ENCODE results near the gene GALNT9. TPM values are rescaled to one million over a fixed set of nuclear protein-coding genes. Genes with fewer than 3 reads are reported as not detected.
A peak's percentile ranks its signal among the peaks of the same experiment; 100 is the strongest.
"Not testable (repeated sequence)": the region's sequence is repeated elsewhere in the genome, so short reads cannot be mapped to it uniquely, and the experiment has no call there.

The GALNT9 gene
- total RNA-seq, 1 donor from 2014 or later, result not detected

DNA sequence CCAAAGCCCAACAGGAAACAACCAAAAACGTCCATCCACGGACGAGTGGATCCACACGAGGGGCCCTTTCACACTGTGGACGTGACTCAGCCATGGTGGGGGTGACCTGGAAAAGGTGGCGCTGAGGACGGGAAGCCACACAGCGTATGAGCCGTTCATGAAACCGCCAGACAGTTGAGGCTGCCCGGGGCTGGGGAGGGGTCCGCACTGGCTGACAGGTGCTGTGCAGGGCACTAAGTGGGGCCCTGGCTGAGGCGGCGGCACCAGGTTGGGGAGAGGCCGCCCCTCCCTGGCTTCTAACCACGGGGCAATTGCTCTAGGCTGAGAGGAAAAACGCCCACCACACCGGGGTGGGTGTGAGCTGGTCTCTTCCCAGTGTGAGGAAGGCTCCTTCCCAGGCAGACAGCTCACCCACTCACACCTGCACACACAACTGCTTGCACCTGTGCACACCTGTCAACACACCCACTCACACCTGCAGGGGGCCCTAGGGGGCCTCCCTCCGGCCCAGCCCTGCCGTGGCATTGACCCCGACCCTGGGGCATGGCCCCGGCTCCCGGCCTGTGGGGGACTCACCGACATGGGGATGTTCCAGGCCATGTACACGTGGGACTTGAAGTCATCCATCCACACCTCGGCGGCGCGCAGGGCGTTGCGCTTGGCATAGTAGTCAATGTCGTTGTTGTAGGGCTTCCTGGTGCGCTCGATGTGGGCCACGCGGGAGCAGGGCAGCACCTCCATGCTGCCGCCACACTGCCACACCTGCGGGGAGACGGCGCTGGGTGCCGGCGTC lies 126.3 kb downstream of the GALNT9 start:
- intact Hi-C loops (cut with DNase I), result no loop called here
- ATAC-seq, result no peak

DNA sequence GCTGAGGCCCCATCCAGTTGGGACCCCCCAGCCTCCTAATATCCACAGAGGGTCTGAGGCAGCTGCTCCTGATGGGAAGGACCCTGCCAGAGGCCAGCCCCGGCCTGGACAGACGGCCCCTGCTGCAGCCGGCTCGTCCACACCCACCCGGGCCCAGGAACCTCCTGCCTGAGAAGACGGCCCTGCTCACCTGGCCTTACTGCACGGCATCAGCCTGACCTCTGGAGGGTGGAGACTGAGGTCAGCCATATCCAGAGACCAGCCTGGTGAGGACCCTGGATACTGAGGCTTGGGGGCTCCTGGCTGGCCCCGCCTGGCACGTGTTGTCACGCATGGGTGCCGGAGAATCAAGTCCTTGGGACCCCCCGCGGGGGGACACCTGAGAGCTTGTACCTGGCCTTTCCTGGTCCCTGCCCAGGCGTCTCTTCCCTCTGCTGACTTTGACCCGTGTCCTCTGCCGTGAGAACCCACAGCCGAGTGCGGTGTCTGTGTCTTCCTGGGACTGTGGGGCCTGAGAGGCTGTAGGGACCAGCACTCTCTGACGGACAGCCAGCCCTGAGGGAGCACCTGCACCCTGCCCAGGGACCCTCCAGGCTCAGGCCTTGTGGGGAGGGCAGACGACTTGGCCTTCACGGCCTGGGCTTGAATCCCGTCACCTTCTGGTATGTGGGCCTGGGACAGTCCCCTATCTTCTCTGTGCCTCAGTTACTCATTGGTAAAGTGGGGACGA lies 127.8 kb downstream of the GALNT9 start:
- intact Hi-C loops (cut with DNase I), result no loop called here
- no peak for DNase-seq (ENCODE audit: low spot score)
- no peak for ATAC-seq

More for the DNA sequence above, 126.3 kb downstream of the GALNT9 start:
- no peak for DNase-seq (ENCODE audit: low spot score)

DNA sequence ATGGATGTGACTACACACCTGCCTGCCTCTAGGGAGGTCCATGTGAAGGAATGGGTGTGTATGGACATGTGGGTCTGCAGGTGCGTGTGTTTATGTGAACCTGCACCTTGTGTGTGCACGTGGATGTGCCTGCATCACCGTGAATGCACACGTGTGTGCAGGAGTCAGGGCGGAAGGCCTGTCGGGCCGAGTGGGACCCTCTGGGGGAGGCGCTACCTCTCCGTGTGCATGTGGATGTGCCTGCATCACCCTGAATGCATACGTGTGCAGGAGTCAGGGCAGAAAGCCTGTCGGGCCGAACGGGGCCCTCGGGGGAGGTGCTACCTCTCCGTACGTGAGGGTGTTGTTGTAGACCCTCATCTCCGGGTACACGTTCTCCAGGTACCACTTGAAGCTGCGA lies 128.6 kb downstream of the GALNT9 start:
- intact Hi-C loops (cut with DNase I), result no loop called here
- ATAC-seq, result no peak
- DNase-seq (ENCODE audit: low spot score), result no peak

- DNase-seq (ENCODE audit: low spot score) (no peak), ATAC-seq (no peak)
- intact Hi-C loops (cut with DNase I), result no loop called here
Observed at GRCh38 chr12:132199526-132200319, 129.7 kb downstream of the GALNT9 start.

GRCh38 chr12:132199101-132199500 lies 130.3 kb downstream of the GALNT9 start:
- ATAC-seq (no peak), DNase-seq (ENCODE audit: low spot score) (no peak)
- intact Hi-C loops (cut with DNase I), result no loop called here

DNA sequence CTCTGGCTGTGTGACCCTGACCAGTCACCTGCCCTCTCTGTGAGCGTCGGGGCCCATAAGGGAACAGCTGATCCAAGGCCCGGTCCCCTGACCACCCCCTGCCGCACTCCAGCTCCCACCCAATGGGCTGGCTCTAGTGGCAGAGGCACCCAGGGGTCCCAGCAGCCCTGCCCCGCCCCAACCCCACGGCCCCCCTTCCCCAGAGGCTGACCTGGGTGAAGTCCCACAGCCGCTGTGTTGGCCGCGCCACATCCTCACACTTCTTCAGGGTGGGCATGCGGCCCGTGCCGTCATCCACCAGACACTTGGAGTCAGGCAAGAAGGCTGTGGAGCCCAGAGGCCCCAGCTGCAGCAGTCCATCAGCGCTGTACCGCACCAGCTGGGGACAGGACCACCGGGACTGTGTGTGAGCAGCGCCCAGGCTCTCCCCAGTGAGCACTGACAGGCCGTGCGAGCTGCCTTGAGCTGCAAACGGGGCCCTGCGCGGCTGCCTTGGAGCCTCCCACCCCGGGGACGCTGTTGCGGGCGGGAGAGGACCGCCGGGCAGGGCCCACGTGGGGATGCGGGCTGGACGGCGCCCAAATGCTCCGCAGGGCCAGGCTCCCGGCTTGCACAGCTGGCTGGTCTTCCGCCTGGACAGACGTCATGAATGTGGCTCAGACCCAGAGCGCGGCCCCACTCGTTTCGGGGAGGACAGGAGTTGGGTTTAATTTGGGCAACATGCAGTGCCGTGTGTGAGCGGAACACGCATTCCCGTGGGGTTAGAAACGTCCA lies 131.6 kb downstream of the GALNT9 start:
- no peak for ATAC-seq
- intact Hi-C loops (cut with DNase I), result no loop called here
- DNase-seq (ENCODE audit: low spot score), result no peak

GRCh38 chr12:132196873-132197390 lies 132.5 kb downstream of the GALNT9 start:
- ATAC-seq (no peak), DNase-seq (ENCODE audit: low spot score) (no peak)
- intact Hi-C loops (cut with DNase I), result no loop called here

DNA sequence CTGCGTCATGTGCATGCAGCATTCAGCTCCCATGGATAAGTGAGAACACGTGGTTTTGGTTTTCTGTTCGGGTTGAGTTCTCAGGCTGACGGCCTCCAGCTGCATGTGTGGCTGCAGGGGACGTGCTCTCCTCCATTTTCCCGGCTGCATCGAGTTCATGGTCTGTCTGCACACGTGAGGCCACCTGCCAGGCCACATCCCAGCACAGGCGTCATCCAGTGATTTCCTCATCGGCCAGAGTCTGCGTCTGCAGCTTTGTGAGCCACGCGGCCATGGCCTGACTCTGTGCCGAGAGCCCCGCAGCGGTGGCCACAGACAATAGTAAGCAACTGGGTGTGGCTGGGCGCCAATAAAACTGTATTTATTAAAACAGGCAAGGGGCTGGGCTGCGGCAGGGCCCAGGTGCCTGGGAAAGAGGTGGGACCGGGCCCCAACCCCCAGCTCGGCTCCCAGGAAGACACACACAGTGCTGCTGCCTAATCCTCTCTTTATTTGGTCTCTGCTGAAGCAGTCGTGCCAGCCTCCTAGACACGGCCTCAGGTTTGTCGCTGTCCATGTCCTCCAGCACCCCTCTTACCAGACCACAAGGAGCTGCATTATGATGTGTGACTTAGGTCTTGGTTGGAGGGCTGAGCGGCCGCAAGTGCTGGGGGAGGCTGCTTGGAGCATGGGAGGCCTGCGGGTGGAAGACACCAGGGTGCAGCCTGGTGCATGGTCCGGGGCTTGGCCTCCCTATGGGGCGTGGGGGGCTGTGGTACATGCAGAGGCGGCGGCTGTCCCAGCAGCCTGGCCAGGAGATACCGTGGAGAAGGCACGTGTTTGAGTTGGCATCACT lies 133.1 kb downstream of the GALNT9 start:
- no peak for DNase-seq (ENCODE audit: low spot score)
- intact Hi-C loops (cut with DNase I), result no loop called here
- no peak for ATAC-seq

DNA sequence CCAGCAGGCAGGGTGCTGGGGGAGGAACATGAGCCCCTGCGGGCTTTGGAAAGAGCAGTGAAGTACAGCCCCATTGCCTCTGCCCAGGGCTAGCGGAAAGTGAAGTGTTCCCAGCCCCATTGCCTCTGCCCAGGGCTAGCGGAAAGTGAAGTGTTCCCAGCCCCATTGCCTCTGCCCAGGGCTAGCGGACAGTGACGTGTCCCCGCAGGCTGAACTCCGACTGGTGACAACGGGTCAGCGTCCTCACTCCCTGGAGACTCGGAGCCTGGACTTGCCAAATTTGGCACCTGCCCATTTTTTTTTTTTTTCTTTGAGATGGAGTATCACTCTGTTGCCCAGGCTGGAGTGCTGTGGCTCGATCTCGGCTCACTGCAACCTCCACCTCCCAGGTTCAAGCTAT lies 134.1 kb downstream of the GALNT9 start:
- ATAC-seq; DNase-seq (ENCODE audit: low spot score); intact Hi-C loops (cut with DNase I): not testable (repeated sequence)

DNA sequence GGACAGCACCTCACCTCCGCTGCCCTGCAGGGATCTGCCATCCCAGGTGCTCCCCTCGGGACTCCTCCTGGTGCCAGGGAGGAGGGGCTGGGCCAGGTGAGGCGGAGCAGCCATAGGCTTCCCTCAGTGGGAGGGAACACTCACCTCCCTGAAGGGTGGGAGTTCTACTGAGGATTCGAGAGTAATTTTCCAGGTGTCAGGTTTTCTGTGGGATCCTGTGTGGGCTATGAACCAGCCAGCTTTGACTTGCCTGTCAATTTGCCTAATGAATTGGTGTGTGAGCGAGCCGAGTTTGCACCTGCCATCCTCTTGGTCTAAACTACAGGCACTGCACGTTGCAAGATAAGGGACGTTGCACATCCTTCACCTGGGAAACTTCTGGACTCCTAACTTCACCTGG lies 134.8 kb downstream of the GALNT9 start:
- intact Hi-C loops (cut with DNase I), result no loop called here
- no peak for ATAC-seq
- no peak for DNase-seq (ENCODE audit: low spot score)

DNA sequence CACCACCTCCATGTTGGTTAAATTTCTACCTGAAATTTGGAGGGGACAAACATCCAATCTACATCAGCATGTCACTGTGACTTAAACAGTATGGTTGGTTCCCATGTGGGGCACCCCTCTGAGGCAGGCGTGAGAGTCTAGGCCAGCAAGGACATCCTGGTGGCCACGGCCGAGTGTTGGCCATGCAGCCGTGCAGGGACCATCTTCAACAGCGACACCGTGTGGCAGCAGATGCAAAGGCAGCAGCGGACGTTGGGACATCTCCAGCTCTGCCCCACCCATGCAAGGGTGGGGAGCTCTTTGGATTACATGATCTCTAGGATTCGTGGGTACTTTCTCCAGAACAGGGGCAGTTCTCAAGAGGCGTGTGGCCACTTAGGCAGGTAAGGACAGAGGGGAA lies 135.3 kb downstream of the GALNT9 start:
- DNase-seq (ENCODE audit: low spot score) (no peak), ATAC-seq (no peak)
- intact Hi-C loops (cut with DNase I), result no loop called here

DNA sequence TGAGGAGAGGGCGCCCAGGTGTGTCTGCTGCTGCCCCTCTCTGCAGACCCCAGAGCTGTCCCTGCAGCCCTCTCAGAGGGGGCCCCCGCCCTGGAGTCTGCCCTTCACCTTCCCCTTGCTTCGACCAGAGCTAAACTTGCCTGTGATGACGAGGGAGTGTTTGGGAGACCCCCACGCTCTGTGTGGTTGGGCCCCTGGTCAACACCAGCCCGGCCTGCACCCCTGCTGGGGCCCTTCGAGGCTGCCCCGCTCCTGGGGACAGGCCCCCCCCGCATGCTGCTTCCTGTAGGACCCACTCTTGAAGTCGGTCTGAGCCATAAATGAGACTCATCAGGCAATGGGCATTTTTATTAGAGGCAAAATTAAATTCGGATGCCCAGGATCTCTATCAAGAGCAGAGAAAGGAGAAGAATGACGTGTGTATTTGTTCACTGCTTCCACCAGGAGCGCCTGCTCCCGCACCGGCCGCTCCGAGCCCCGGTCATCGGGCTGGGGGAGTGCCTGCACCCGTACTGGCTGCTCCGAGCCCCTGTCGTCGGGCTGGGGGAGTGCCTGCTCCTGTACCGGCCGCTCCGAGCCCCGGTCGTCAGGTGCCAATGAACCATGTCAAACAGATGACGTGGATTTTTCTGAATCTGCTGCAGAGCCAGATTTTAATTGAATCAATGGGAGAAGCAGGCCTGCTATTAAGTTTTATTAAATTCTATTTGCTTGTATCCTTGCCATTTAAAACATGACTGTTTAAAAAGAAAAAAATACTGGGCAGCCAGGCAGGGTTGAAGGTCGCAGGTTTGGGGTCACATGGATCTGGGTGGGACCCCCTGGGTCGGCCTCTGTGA lies 137.5 kb downstream of the GALNT9 start:
- DNase-seq (ENCODE audit: low spot score), result no peak

DNA sequence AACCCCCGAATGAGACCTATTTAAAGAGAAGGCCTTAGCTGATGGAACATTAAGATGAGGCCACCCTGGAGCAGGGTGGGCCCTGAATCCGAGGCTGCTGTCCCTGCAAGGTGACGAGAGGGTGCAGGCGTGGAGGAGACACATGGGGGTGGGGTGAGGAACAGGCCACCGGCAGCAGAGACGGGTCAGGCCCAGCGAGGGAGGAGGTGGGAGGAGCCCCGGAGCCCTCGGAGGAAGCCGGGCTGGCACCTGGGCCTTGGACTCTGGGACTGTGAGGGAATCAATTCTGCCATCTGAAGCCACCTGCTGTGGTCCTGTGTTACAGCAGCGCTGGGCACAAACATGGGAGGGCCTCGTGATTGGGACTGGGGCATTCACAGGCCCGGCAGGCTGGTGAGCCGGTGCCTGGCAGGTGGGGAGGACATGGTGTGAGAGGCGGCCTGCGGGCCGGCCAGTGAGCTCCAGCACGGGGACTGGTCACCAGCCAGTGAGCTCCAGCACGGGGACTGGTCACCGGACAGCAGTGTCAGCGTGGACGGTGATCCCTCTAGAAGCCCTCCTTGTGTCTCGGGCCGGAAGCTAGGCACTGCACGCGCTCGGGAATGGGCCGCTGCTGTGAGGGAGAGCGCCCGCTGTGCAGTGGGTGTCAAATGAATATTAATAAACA lies 138.4 kb downstream of the GALNT9 start:
- no peak for ATAC-seq
- intact Hi-C loops (cut with DNase I), result no loop called here

More for the DNA sequence above, 137.5 kb downstream of the GALNT9 start:
- no peak for ATAC-seq
- intact Hi-C loops (cut with DNase I), result no loop called here

DNA sequence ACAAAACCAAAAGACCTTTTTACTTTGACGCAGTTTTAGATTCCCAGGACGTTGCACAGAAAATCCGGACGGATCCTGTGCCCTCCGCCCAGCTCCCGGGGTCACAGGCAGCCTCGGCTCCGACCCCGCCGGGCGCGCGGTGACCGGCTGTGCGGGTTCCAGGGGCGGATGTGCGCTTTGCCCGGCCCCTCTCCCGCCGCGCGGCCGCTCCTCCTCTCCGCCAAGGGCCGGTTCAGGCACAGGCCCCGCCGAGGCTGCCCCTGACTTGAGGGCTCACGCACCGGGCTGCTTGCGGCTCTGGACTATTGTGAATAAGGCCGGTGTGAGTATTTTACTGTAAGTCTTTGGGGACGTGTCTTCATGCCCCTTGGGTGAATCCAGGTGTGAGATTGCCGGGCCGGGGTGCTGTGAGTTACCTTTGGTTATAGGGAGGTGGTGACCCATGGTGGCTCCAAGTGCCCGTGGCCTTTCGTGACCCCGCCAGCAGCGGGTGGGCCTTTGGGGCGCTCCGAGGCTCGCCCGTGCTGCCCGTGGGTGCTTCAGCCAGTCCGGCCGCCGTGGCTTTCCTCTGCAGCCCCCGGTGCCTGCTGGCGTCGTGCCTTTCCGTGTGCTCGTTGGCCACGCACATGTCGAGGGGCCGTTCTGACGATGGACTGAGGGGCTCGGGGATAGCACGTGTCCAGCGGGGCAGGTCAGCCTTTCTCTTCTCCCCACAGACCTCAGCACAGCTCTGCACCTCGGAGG lies 139.2 kb downstream of the GALNT9 start:
- ATAC-seq (peak; percentile 14), DNase-seq (ENCODE audit: low spot score) (no peak)
- intact Hi-C loops (cut with DNase I), result no loop called here

More for the DNA sequence above, 138.4 kb downstream of the GALNT9 start:
- DNase-seq (ENCODE audit: low spot score), result no peak

DNA sequence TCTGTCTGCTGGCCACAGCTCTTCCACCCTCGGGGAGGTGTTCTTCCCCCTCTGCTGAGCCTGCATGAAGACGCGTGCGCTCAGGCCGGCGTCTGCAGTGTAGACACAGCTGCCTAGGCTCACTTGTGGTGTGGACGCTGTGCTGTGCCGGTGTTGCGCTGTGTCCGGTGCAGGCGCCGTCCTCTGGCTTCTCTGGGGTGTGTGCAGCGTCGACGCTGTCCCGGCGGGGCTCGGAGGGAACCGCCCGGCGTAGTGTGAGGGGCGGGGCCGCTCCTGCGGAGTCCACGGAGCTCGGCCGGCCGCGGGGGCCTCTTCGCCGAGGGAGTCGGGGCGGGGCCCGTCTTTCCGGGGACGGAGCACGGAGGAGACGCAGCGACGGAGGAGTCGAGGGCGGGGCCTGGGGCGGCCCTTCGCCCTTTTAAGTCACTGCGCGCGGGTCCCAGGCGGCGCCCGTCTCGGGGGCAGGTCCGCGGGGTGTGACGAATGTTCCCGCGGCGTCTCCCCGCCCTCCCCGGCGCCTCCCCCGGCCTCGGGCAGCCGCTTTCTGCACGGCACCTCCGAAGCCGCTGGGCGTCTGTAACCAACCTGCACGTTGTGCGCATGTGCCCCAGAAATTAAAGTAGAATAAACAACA lies 139.9 kb downstream of the GALNT9 start:
- peak; percentile 96 for ATAC-seq
- intact Hi-C loops (cut with DNase I), result no loop called here
- DNase-seq (ENCODE audit: low spot score), result peak; percentile 93

All from sciatic nerve (tissue), 2 donors.